Measurements from ENCODE around the gene DYNC1H1.

DNA sequence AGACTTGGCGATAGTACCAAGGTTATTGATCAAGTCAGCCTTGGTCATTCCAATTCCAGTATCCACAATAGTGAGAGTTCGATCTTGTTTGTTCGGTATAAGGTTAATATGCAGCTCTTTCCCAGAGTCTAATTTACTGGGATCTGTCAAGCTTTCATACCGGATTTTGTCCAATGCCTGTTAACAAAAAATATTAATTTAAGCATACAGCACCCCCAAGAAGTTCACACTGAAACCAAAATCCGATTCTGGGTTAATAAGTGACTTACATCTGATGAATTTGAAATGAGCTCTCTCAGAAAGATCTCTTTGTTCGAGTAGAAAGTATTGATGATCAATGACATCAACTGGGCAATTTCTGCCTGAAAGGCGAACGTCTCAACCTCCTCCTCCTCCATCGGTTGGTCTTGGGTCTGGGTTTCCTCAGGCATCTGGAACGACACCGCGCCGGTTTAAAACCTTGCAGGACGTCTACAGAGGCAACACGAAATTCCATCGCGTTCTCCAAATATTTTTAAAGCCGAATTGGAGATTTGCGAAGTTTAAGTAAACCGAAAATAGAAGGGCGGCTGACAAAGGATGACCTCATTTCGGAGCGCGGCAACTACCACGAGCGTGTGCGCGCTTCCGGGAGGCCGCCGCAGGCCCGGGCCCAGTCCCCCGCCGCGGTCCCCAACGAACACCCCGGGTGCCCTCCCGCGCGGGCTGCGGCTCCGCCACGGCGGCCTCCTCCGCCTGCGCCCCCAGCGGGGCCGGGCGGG is 121.8 kb downstream of the DYNC1H1 start:
- no peak for TF ChIP-seq EZH2 (IDR thresholded peaks at IDR 0.05; ENCODE audit: low read length)
- no peak for TF ChIP-seq CTCF (optimal IDR thresholded peaks at IDR 0.05 in 1 of 3, IDR thresholded peaks at IDR 0.05 in 1 of 3, conservative IDR thresholded peaks at IDR 0.05 in 1 of 3; ENCODE audit: extremely low read depth in 1 of 3, insufficient read depth in 2 of 3, low read length in 3 of 3)
